K562 (cell line): ENCODE measurements around the gene RPRD1B. TPM values are rescaled to one million over a fixed set of nuclear protein-coding genes. Genes with fewer than 3 reads are reported as not detected.
A peak's percentile ranks its signal among the peaks of the same experiment; 100 is the strongest.

Experiments
- ATAC-seq: fragments of 200-7000 bp; cut with Tn5 transposase; 3 replicates; pipeline ENCODE4 v1.9.1; 2020; ENCODE audit warnings: moderate library complexity
- BruUV-seq: library from RNA; stranded (reverse); fragments of 400-500 nt; replicated peaks from 2 replicates; lab custom pipeline; 2021; lab: Mats Ljungman, UMichigan
- CTCF ChIA-PET: fragments of 300-600 bp; formaldehyde crosslinking; extraction: SDS; loops from one replicate; lab custom pipeline; 2021; ENCODE audit warnings: low intra/inter-chr PET ratio; lab: Yijun Ruan, JAX
- POLR2A ChIA-PET: fragments of 300-600, 350-650 bp; sonication (Branson Sonifier 250); formaldehyde crosslinking; extraction: SDS; loops from one replicate; lab custom pipeline; 2021; ENCODE audit warnings: antibody characterized with exemption, inconsistent platforms; lab: Yijun Ruan, JAX
- DNase-seq, 4 experiments: peaks; one replicate each; pipeline versions ENCODE4 v3.0.0 to v3.0.0-alpha.2; 2011 to 2018; ENCODE audit warnings: low spot score in 3 of 4, mixed read lengths in 3 of 4; ENCODE audit errors: extremely low read depth in 1 of 4
- FAIRE-seq: peaks from 2 replicates; lab custom pipeline; 2011; peaks lifted over from hg19 to GRCh38; lab: Jason Lieb, UNC
- H2AFZ ChIP-seq: 2 replicates; pipeline ENCODE4 v1.6.0; 2011; ENCODE audit warnings: low read depth, low read length, control low read depth, inconsistent platforms
- H3K27ac ChIP-seq: fragments of 200-600 bp; 3 replicates; pipeline ENCODE4 v1.8.0; 2011; ENCODE audit warnings: low read depth, mild to moderate bottlenecking, control low read depth, inconsistent platforms, low read length, moderate library complexity, mixed read lengths; ENCODE audit errors: extremely low read depth
- H3K27me3 ChIP-seq, 2 experiments: fragments of 300-600 bp in 1 of 2; 2 replicates in 1 of 2; 3 replicates in 1 of 2; pipeline versions ENCODE4 v1.6.0 to v1.8.0; 2011; ENCODE audit warnings: inconsistent platforms in 2 of 2, low read length in 2 of 2, mild to moderate bottlenecking in 1 of 2, mixed read lengths in 1 of 2, moderate library complexity in 1 of 2; ENCODE audit not compliant: control insufficient read depth in 2 of 2, insufficient read depth in 2 of 2
- H3K36me3 ChIP-seq: fragments of 300-600 bp; 3 replicates; pipeline ENCODE4 v1.8.0; 2011; ENCODE audit warnings: mild to moderate bottlenecking, low read length, inconsistent platforms; ENCODE audit not compliant: control insufficient read depth, insufficient read depth
- H3K4me1 ChIP-seq, 2 experiments: fragments of 200-600 bp in 1 of 2; replicated peaks in 1 of 2; 2 replicates in 1 of 2; 3 replicates in 1 of 2; pipeline versions ENCODE4 v1.5.1 to v1.8.0; 2011; ENCODE audit warnings: inconsistent platforms in 2 of 2, low read length in 2 of 2, mild to moderate bottlenecking in 1 of 2, mixed read lengths in 1 of 2, moderate library complexity in 1 of 2; ENCODE audit not compliant: control insufficient read depth in 2 of 2, insufficient read depth in 2 of 2
- H3K4me2 ChIP-seq: 2 replicates; pipeline ENCODE4 v1.6.1; 2011; ENCODE audit warnings: low read length, control low read depth, inconsistent platforms, mixed read lengths; ENCODE audit not compliant: insufficient read depth
- H3K4me3 ChIP-seq: fragments of 200-600 bp; sonication (generic), shearing (Covaris generic); 2 replicates; pipeline ENCODE4 v1.5.1; 2016; ENCODE audit warnings: control low read depth, inconsistent platforms
- H3K79me2 ChIP-seq: fragments of 200-600 bp; 3 replicates; pipeline ENCODE4 v1.8.0; 2011; ENCODE audit warnings: low read length, inconsistent platforms; ENCODE audit not compliant: control insufficient read depth, insufficient read depth
- H3K9ac ChIP-seq, 2 experiments: 2 replicates each; pipeline versions ENCODE4 v1.6.0 to v1.6.1; 2011; ENCODE audit warnings: low read depth in 2 of 2, low read length in 2 of 2, control low read depth in 1 of 2, inconsistent platforms in 1 of 2, mild to moderate bottlenecking in 1 of 2, mixed read lengths in 1 of 2; ENCODE audit not compliant: insufficient read depth in 1 of 2
- H3K9me1 ChIP-seq: one replicate; pipeline ENCODE4 v1.6.0; 2011; ENCODE audit warnings: inconsistent platforms, mild to moderate bottlenecking, low read length, moderate library complexity; ENCODE audit not compliant: control insufficient read depth, insufficient read depth
- H3K9me3 ChIP-seq: replicated peaks from 2 replicates; pipeline ENCODE4 v1.5.1; 2011; ENCODE audit warnings: low read depth, low read length, inconsistent platforms; ENCODE audit not compliant: control insufficient read depth, insufficient read depth
- H4K20me1 ChIP-seq: replicated peaks from 2 replicates; pipeline ENCODE4 v1.6.1; 2011; ENCODE audit warnings: low read length, inconsistent platforms, mixed read lengths; ENCODE audit not compliant: control insufficient read depth, insufficient read depth
- ATF7 ChIP-seq: fragments of 450-650 bp; IDR thresholded peaks from 2 replicates; pipeline ENCODE4 v1.7.1; 2014; ENCODE audit warnings: mild to moderate bottlenecking, moderate library complexity
- CHCHD3 ChIP-seq: fragments of 250-450 bp; sonication (Bioruptor Pico); IDR thresholded peaks from 2 replicates; pipeline ENCODE4 v2.1.2; 2022; ENCODE audit warnings: mild to moderate bottlenecking
- CHD2 ChIP-seq: IDR thresholded peaks from 2 replicates; pipeline ENCODE4 v1.6.1; 2011; ENCODE audit warnings: low read depth, low read length
- NCOA1 ChIP-seq: fragments of 450-650 bp; IDR thresholded peaks from 2 replicates; pipeline ENCODE4 v1.6.1; 2016; ENCODE audit warnings: low read depth
- TRIM24 ChIP-seq, 2 experiments: fragments of 450-650 bp; IDR thresholded peaks; 2 replicates each; pipeline ENCODE4 v1.6.1; 2016
- ZBTB1 ChIP-seq: sonication (generic); formaldehyde crosslinking; IDR thresholded peaks from 2 replicates; pipeline ENCODE4 v1.8.1; 2023; ENCODE audit warnings: missing genetic modification reagents, low read depth, mild to moderate bottlenecking, borderline replicate concordance
- ZFP1 ChIP-seq: fragments of 450-650 bp; formaldehyde crosslinking; IDR thresholded peaks from 2 replicates; pipeline ENCODE4 v1.4.0; 2020; ENCODE audit warnings: mild to moderate bottlenecking, mixed read lengths
- WGBS: fragments of 100-300 bp; shearing (Covaris generic); methylation state at CpG from one replicate; pipeline ENCODE4 v1.1.6; 2016; ENCODE audit warnings: low coverage, mixed read lengths; ENCODE audit not compliant: insufficient coverage; ENCODE audit errors: missing lambda C conversion rate; 5-methylcytosine and 5-hydroxymethylcytosine counted together
- in situ Hi-C: fragments of 300-500 bp; cut with MboI; formaldehyde crosslinking; loops from 4 replicates; pipeline ENCODE4 v1.15.0; 2018; ENCODE audit warnings: inconsistent platforms, mixed read lengths
- intact Hi-C: fragments of 100-400 bp; cut with micrococcal nuclease; formaldehyde crosslinking; loops from 2 replicates; pipeline ENCODE4 v1.14.2; 2022
- polyA plus RNA-seq, 8 experiments: library from polyadenylated mRNA; depleted of rRNA in 4 of 8; stranded (reverse) in 5 of 8; unstranded in 3 of 8; fragments of >200 nt; fragmentation: Nextera tagmentation in 2 of 8; fragmentation: Illumina TruSeq in 1 of 8; extraction: Ambion mirVana in 2 of 8; extraction: Trizol in 1 of 8; gene quantifications; 2 replicates each; pipeline versions ENCODE4 v1.2.1 to v1.2.3, GENCODE V29; 2011 to 2014; ENCODE audit warnings: inconsistent platforms in 1 of 8, missing spikeins in 1 of 8
- total RNA-seq, 7 experiments: library from RNA; depleted of rRNA in 6 of 7; stranded (reverse); fragments of >200 nt in 6 of 7; fragmentation: Illumina TruSeq in 2 of 7; extraction: Trizol in 2 of 7; gene quantifications; 2 replicates each; pipeline versions ENCODE4 v1.2.1 to v1.2.3, GENCODE V29; 2011 to 2021; ENCODE audit warnings: low replicate concordance in 1 of 7
- TF ChIP-seq, protein P1 (sequence below): IDR thresholded peaks from 2 replicates; pipeline ENCODE4 v1.6.1; 2011; ENCODE audit warnings: borderline replicate concordance, low read depth, mild to moderate bottlenecking, moderate library complexity, low read length; ENCODE audit not compliant: insufficient read depth, poor library complexity, severe bottlenecking
- TF ChIP-seq, protein P2 (sequence below): sonication (generic); formaldehyde crosslinking; IDR thresholded peaks from 2 replicates; pipeline ENCODE4 v1.8.0; 2022; ENCODE audit warnings: mild to moderate bottlenecking, missing genetic modification reagents
- TF ChIP-seq, protein P3 (sequence below): fragments of 450-650 bp; IDR thresholded peaks from 2 replicates; pipeline ENCODE4 v1.6.1; 2016; ENCODE audit warnings: borderline replicate concordance
- TF ChIP-seq, protein P4 (sequence below): fragments of 450-650 bp; IDR thresholded peaks from 2 replicates; pipeline ENCODE4 v1.6.1; 2017; ENCODE audit warnings: antibody characterized with exemption, mild to moderate bottlenecking

RPRD1B gene
- total and polyA plus RNA-seq, 9 of the 15 experiments (the other 6 are each of a cell fraction or from before 2014, with no cell fraction given): 5.5 to 43.0 (median 24.4) TPM

DNA sequence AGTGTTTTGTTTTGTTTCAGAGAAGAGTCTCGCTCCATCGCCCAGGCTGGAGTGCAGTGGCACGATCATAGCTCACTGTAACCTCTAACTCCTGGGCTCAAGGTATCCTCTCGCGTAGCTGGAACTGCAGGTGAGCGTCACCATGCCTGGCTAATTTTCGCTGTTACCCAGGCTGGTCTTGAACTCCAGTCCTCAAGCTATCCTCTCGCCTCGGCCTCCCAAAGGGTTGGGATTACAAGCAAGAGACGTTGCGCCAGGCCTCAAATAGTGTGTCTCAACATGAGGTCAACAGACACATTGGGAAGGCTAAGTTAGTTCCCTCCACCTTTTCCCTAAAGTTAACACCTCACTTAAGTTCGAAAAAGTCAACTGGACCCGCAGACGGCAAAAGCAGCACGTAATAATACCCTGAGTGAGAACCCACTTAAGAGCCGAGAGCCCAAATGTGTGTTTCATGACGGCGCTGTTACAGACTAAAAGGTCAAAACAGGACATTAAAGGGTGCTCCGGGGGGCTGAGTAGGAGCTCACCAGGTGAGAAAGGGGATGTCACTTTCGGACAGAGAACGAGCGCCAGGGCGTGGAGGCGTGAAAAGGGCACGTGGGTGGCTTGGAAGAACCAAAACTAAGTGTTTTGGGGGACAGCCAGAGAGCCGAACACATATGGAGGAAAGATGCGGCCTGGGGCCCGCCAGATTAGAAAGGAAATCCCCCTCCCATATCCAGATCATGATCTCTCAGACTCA lies 789 bp upstream of the RPRD1B start:
- WGBS: 2% methylated on average over 28 of the region's 28 CpGs
- intact Hi-C loops (no loop called here), in situ Hi-C loops (no loop called here)
- H3K4me2 ChIP-seq: peak overlapping the region; percentile 94
- TSS peak; percentile 77 for BruUV-seq
- peak overlapping the region; percentile 98 for H3K27ac ChIP-seq
- peak overlapping the region; percentile 96 for H3K4me3 ChIP-seq
- no peaks in the 10 kb centered on the region; the same call in 1 of the 2 replicates for H4K20me1 ChIP-seq
- no peaks in the 10 kb centered on the region for H3K27me3 ChIP-seq
- H3K36me3 ChIP-seq: peaks cover 44% of the 10 kb centered on the region
- peak overlapping the region; percentile 96 for H2AFZ ChIP-seq
- no peaks in the 10 kb centered on the region for H3K9me3 ChIP-seq
- H3K9ac ChIP-seq: peak overlapping the region; percentile 98 to 100
- no peaks in the 10 kb centered on the region for H3K9me1 ChIP-seq
- H3K79me2 ChIP-seq: peaks cover 98% of the 10 kb centered on the region
- peak; percentile 17 for ATAC-seq
- peaks cover 17 to 36% of the 10 kb centered on the region in 2 experiments; a peak in 4 of 5 replicates for H3K4me1 ChIP-seq
- peak in 1 of 4 experiments; percentile 43 for DNase-seq
- FAIRE-seq: no peak
- POLR2A ChIA-PET: interaction anchor here (0.6 to 3.2 kb wide), 13 partner anchors 9 to 643 kb away, joined by 3 to 19 read pairs (median 3); no protein-coding TSS in a partner anchor
- CTCF ChIA-PET: no interaction called here
- TF ChIP-seq CHD2 (0 out of 2 replicates have a peak, but pooled peaks have one; percentile 12), CHCHD3 (CRISPR knock-in tag) (no peak), NCOA1 (0 out of 2 replicates have a peak, but pooled peaks have one; percentile 28), ZFP1 (CRISPR knock-in tag) (no peak), ZBTB1 (CRISPR knock-in tag) (peak; percentile 12; the same call in 1 of the 2 replicates), TRIM24 (IDR thresholded peaks at IDR 0.05) (no peak), ATF7 (peak; percentile 97; the same call in 1 of the 2 replicates)
- TF ChIP-seq, protein P1, sequence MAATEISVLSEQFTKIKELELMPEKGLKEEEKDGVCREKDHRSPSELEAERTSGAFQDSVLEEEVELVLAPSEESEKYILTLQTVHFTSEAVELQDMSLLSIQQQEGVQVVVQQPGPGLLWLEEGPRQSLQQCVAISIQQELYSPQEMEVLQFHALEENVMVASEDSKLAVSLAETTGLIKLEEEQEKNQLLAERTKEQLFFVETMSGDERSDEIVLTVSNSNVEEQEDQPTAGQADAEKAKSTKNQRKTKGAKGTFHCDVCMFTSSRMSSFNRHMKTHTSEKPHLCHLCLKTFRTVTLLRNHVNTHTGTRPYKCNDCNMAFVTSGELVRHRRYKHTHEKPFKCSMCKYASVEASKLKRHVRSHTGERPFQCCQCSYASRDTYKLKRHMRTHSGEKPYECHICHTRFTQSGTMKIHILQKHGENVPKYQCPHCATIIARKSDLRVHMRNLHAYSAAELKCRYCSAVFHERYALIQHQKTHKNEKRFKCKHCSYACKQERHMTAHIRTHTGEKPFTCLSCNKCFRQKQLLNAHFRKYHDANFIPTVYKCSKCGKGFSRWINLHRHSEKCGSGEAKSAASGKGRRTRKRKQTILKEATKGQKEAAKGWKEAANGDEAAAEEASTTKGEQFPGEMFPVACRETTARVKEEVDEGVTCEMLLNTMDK: no peak
- TF ChIP-seq, protein P2, sequence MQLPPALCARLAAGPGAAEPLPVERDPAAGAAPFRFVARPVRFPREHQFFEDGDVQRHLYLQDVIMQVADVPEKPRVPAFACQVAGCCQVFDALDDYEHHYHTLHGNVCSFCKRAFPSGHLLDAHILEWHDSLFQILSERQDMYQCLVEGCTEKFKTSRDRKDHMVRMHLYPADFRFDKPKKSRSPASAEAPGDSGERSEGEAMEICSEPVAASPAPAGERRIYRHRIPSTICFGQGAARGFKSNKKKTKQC (CRISPR knock-in tag): 0 out of 2 replicates have a peak, but pooled peaks have one; percentile 14
- TF ChIP-seq, protein P3, sequence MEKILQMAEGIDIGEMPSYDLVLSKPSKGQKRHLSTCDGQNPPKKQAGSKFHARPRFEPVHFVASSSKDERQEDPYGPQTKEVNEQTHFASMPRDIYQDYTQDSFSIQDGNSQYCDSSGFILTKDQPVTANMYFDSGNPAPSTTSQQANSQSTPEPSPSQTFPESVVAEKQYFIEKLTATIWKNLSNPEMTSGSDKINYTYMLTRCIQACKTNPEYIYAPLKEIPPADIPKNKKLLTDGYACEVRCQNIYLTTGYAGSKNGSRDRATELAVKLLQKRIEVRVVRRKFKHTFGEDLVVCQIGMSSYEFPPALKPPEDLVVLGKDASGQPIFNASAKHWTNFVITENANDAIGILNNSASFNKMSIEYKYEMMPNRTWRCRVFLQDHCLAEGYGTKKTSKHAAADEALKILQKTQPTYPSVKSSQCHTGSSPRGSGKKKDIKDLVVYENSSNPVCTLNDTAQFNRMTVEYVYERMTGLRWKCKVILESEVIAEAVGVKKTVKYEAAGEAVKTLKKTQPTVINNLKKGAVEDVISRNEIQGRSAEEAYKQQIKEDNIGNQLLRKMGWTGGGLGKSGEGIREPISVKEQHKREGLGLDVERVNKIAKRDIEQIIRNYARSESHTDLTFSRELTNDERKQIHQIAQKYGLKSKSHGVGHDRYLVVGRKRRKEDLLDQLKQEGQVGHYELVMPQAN: peak; percentile 82; the same call in 1 of the 2 replicates
- TF ChIP-seq, protein P4, sequence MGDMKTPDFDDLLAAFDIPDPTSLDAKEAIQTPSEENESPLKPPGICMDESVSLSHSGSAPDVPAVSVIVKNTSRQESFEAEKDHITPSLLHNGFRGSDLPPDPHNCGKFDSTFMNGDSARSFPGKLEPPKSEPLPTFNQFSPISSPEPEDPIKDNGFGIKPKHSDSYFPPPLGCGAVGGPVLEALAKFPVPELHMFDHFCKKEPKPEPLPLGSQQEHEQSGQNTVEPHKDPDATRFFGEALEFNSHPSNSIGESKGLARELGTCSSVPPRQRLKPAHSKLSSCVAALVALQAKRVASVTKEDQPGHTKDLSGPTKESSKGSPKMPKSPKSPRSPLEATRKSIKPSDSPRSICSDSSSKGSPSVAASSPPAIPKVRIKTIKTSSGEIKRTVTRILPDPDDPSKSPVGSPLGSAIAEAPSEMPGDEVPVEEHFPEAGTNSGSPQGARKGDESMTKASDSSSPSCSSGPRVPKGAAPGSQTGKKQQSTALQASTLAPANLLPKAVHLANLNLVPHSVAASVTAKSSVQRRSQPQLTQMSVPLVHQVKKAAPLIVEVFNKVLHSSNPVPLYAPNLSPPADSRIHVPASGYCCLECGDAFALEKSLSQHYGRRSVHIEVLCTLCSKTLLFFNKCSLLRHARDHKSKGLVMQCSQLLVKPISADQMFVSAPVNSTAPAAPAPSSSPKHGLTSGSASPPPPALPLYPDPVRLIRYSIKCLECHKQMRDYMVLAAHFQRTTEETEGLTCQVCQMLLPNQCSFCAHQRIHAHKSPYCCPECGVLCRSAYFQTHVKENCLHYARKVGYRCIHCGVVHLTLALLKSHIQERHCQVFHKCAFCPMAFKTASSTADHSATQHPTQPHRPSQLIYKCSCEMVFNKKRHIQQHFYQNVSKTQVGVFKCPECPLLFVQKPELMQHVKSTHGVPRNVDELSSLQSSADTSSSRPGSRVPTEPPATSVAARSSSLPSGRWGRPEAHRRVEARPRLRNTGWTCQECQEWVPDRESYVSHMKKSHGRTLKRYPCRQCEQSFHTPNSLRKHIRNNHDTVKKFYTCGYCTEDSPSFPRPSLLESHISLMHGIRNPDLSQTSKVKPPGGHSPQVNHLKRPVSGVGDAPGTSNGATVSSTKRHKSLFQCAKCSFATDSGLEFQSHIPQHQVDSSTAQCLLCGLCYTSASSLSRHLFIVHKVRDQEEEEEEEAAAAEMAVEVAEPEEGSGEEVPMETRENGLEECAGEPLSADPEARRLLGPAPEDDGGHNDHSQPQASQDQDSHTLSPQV: peak; percentile 93
